ENCODE results near the gene SNX6.
"Not testable (repeated sequence)": the region's sequence is repeated elsewhere in the genome, so short reads cannot be mapped to it uniquely, and the experiment has no call there.

Gene SNX6

GRCh38 chr14:34650786-34651584 lies 21.0 kb upstream of the SNX6 start:
- Mint-ChIP-seq H3K36me3 (no peaks in the 10 kb centered on the region), H3K9me3 (no peaks in the 10 kb centered on the region), H3K4me1 (peaks cover 2% of the 10 kb centered on the region), H3K4me3 (no peak overlapping the region), H3K27me3 (peaks cover 4% of the 10 kb centered on the region), H3K27ac (no peak overlapping the region)
- no peak for DNase-seq
- CTCF ChIA-PET = no interaction called here

- H3K4me1 Mint-ChIP-seq, H3K4me3 Mint-ChIP-seq, CTCF ChIA-PET: not testable (repeated sequence)
Observed at GRCh38 chr14:34650006-34650405, 20.1 kb upstream of the SNX6 start.

GRCh38 chr14:34649344-34649743 lies 19.4 kb upstream of the SNX6 start:
- no peak overlapping the region for H3K4me3 Mint-ChIP-seq
- CTCF ChIA-PET = no interaction called here
- peaks cover 4% of the 10 kb centered on the region for H3K4me1 Mint-ChIP-seq
- no peaks in the 10 kb centered on the region for H3K36me3 Mint-ChIP-seq
- peaks cover 4% of the 10 kb centered on the region for H3K27me3 Mint-ChIP-seq
- H3K27ac Mint-ChIP-seq = no peak overlapping the region
- no peak for DNase-seq
- no peaks in the 10 kb centered on the region for H3K9me3 Mint-ChIP-seq

More at GRCh38 chr14:34650006-34650405, 20.1 kb upstream of the SNX6 start:
- not testable (repeated sequence) for H3K27ac Mint-ChIP-seq, H3K27me3 Mint-ChIP-seq, H3K9me3 Mint-ChIP-seq, H3K36me3 Mint-ChIP-seq, DNase-seq

GRCh38 chr14:34646570-34647255 lies 16.8 kb upstream of the SNX6 start:
- CTCF ChIA-PET = no interaction called here
- H3K9me3 Mint-ChIP-seq = no peaks in the 10 kb centered on the region
- H3K27ac Mint-ChIP-seq = no peak overlapping the region
- peaks cover 4% of the 10 kb centered on the region for H3K4me1 Mint-ChIP-seq
- H3K4me3 Mint-ChIP-seq = no peak overlapping the region
- H3K36me3 Mint-ChIP-seq = no peaks in the 10 kb centered on the region
- DNase-seq = no peak
- peaks cover 10% of the 10 kb centered on the region for H3K27me3 Mint-ChIP-seq

- CTCF ChIA-PET = no interaction called here
- Mint-ChIP-seq H3K36me3 (no peaks in the 10 kb centered on the region), H3K27ac (no peak overlapping the region), H3K4me3 (no peak overlapping the region), H3K27me3 (peaks cover 9% of the 10 kb centered on the region), H3K4me1 (peaks cover 4% of the 10 kb centered on the region), H3K9me3 (no peaks in the 10 kb centered on the region)
- DNase-seq = no peak
Observed at GRCh38 chr14:34643361-34643760, 13.4 kb upstream of the SNX6 start.

- Mint-ChIP-seq H3K9me3 (no peaks in the 10 kb centered on the region), H3K27me3 (peaks cover 9% of the 10 kb centered on the region), H3K4me1 (peaks cover 4% of the 10 kb centered on the region), H3K27ac (no peak overlapping the region), H3K4me3 (no peak overlapping the region), H3K36me3 (no peaks in the 10 kb centered on the region)
- CTCF ChIA-PET = no interaction called here
- DNase-seq = no peak
Observed at GRCh38 chr14:34642595-34642994, 12.6 kb upstream of the SNX6 start.

- peaks cover under 1% of the 10 kb centered on the region for H3K4me1 Mint-ChIP-seq
- H3K27ac Mint-ChIP-seq = no peak overlapping the region
- peaks cover 11% of the 10 kb centered on the region for H3K27me3 Mint-ChIP-seq
- no peak overlapping the region for H3K4me3 Mint-ChIP-seq
- no peaks in the 10 kb centered on the region for H3K36me3 Mint-ChIP-seq
- no peak for DNase-seq
- CTCF ChIA-PET = no interaction called here
- no peaks in the 10 kb centered on the region for H3K9me3 Mint-ChIP-seq
Observed at GRCh38 chr14:34640826-34641225, 10.9 kb upstream of the SNX6 start.

- CTCF ChIA-PET, H3K36me3 Mint-ChIP-seq, DNase-seq, H3K4me3 Mint-ChIP-seq, H3K9me3 Mint-ChIP-seq, H3K27ac Mint-ChIP-seq: not testable (repeated sequence)
- Mint-ChIP-seq H3K27me3 (peaks cover 24% of the 10 kb centered on the region), H3K4me1 (peaks cover 13% of the 10 kb centered on the region)
Observed at GRCh38 chr14:34634360-34634771, 4.4 kb upstream of the SNX6 start.

GRCh38 chr14:34633742-34634141 lies 3.8 kb upstream of the SNX6 start:
- H3K9me3 Mint-ChIP-seq = no peaks in the 10 kb centered on the region
- CTCF ChIA-PET = no interaction called here

GRCh38 chr14:34632411-34632978 lies 2.5 kb upstream of the SNX6 start:
- no peak overlapping the region for H3K4me3 Mint-ChIP-seq
- H3K27me3 Mint-ChIP-seq = peaks cover 21% of the 10 kb centered on the region
- CTCF ChIA-PET = no interaction called here
- no peaks in the 10 kb centered on the region for H3K9me3 Mint-ChIP-seq
- DNase-seq = no peak
- H3K36me3 Mint-ChIP-seq = peaks cover 6% of the 10 kb centered on the region
- peaks cover 28% of the 10 kb centered on the region for H3K4me1 Mint-ChIP-seq
- H3K27ac Mint-ChIP-seq = no peak overlapping the region

More at GRCh38 chr14:34633742-34634141, 3.8 kb upstream of the SNX6 start:
- Mint-ChIP-seq H3K27me3 (peaks cover 21% of the 10 kb centered on the region), H3K4me1 (peaks cover 15% of the 10 kb centered on the region), H3K36me3 (peaks cover 3% of the 10 kb centered on the region), H3K4me3 (no peak overlapping the region), H3K27ac (no peak overlapping the region)
- DNase-seq = no peak

- H3K9me3 Mint-ChIP-seq = no peaks in the 10 kb centered on the region
Observed at GRCh38 chr14:34629344-34629656, 648 bp downstream of the SNX6 start.

GRCh38 chr14:34628681-34629135 lies 1.2 kb downstream of the SNX6 start:
- Mint-ChIP-seq H3K27me3 (peaks cover under 1% of the 10 kb centered on the region), H3K27ac (peak overlapping the region; percentile 94), H3K36me3 (peaks cover 14% of the 10 kb centered on the region), H3K9me3 (no peaks in the 10 kb centered on the region), H3K4me1 (peaks cover 36% of the 10 kb centered on the region), H3K4me3 (peak overlapping the region; percentile 92)
- DNase-seq = peak; percentile 58
- CTCF ChIA-PET = no interaction called here

More at GRCh38 chr14:34629344-34629656, 648 bp downstream of the SNX6 start:
- H3K4me1 Mint-ChIP-seq = peaks cover 39% of the 10 kb centered on the region
- CTCF ChIA-PET = no interaction called here
- peaks cover 7% of the 10 kb centered on the region for H3K27me3 Mint-ChIP-seq
- no peak for DNase-seq
- peak overlapping the region; percentile 92 for H3K4me3 Mint-ChIP-seq
- peaks cover 13% of the 10 kb centered on the region for H3K36me3 Mint-ChIP-seq
- peak overlapping the region; percentile 94 for H3K27ac Mint-ChIP-seq

- Mint-ChIP-seq H3K36me3 (peaks cover 38% of the 10 kb centered on the region), H3K9me3 (no peaks in the 10 kb centered on the region), H3K4me1 (peaks cover 42% of the 10 kb centered on the region)
Observed at GRCh38 chr14:34623506-34623905, 6.4 kb downstream of the SNX6 start.

GRCh38 chr14:34620839-34621238 lies 9.1 kb downstream of the SNX6 start:
- CTCF ChIA-PET = no interaction called here

More at GRCh38 chr14:34623506-34623905, 6.4 kb downstream of the SNX6 start:
- Mint-ChIP-seq H3K27ac (no peak overlapping the region), H3K4me3 (no peak overlapping the region), H3K27me3 (no peaks in the 10 kb centered on the region)
- no peak for DNase-seq
- CTCF ChIA-PET = no interaction called here

GRCh38 chr14:34620115-34620514 lies 9.8 kb downstream of the SNX6 start:
- peaks cover 39% of the 10 kb centered on the region for H3K36me3 Mint-ChIP-seq
- peaks cover 30% of the 10 kb centered on the region for H3K4me1 Mint-ChIP-seq
- DNase-seq = no peak
- no peaks in the 10 kb centered on the region for H3K27me3 Mint-ChIP-seq
- CTCF ChIA-PET = no interaction called here
- H3K4me3 Mint-ChIP-seq = no peak overlapping the region
- no peaks in the 10 kb centered on the region for H3K9me3 Mint-ChIP-seq
- H3K27ac Mint-ChIP-seq = no peak overlapping the region

More at GRCh38 chr14:34620839-34621238, 9.1 kb downstream of the SNX6 start:
- H3K9me3 Mint-ChIP-seq = no peaks in the 10 kb centered on the region
- H3K4me3 Mint-ChIP-seq = no peak overlapping the region
- no peak for DNase-seq
- H3K27ac Mint-ChIP-seq = no peak overlapping the region
- H3K36me3 Mint-ChIP-seq = peaks cover 39% of the 10 kb centered on the region
- no peaks in the 10 kb centered on the region for H3K27me3 Mint-ChIP-seq
- H3K4me1 Mint-ChIP-seq = peaks cover 28% of the 10 kb centered on the region

Measured in activated naive CD4-positive, alpha-beta T cell treated with anti-CD3 and anti-CD28 coated beads, Interleukin-2, amount 10 ng/mL, durations not matched to agents 7 days and 5 days (primary cell).